ENCODE measurements around the gene DSCAML1. TPM values are rescaled to one million over a fixed set of nuclear protein-coding genes. Genes with fewer than 3 reads are reported as not detected.

Gene DSCAML1
- total and polyA plus RNA-seq, 10 of the 15 experiments (the other 5 are each of a cell fraction or from before 2014, with no cell fraction given): 0.03 to 0.18 (median 0.06) TPM; not detected in 1

DNA sequence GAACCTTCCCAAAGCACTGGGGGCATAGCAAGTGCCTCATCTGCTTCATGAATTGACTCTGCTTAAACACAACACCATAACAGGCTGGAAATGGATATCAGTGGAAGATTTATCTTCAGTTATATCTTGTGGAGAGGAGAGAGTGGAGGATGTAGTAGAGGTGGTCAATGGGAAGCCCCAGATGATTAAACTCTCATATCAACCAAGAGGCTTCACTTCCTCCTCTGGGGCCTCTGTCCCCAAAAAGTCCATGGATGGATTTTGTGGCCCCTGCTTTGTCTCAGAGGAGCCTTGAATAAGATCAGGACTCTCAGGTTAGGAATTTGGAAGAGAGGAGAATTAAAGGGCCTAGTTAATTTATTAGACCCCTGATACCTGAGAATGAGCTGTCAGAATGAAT is 363.3 kb downstream of the DSCAML1 start:
- no peak overlapping the region for H3K27ac ChIP-seq (ENCODE audit: control insufficient read depth, insufficient read depth)
- intact Hi-C loops (cut with micrococcal nuclease; ENCODE audit: unreplicated experiment) (no loop called here), in situ Hi-C loops (cut with MboI) (loop anchor here (25.0 kb wide), 1 partner anchor 629 kb away; no protein-coding TSS in a partner anchor)
- no peak for DNase-seq (ENCODE audit: low read depth, low spot score)
- H3K36me3 ChIP-seq (ENCODE audit: control insufficient read depth in 2 of 2, insufficient read depth in 2 of 2, low read length in 1 of 2): no peaks in the 10 kb centered on the region
- peak; percentile 19; the same call in 1 of the 3 replicates for ATAC-seq
- SMC1A ChIA-PET (ENCODE audit: uncharacterized antibody, unreplicated experiment): interaction anchor here (0.8 kb wide), 1 partner anchor 9 kb away, joined by 4 read pairs; no protein-coding TSS in a partner anchor
- BruUV-seq (replicated peaks): no TSS peak
- FAIRE-seq: no peak
- H3K4me1 ChIP-seq (ENCODE audit: control insufficient read depth, insufficient read depth, low read length): peaks cover 19% of the 10 kb centered on the region
- no peak overlapping the region for H2AFZ ChIP-seq (ENCODE audit: control insufficient read depth, low read depth, low read length)
- CTCF ChIA-PET: no interaction called here
- H3K79me2 ChIP-seq (ENCODE audit: control insufficient read depth, insufficient read depth, low read length): no peaks in the 10 kb centered on the region
- no peaks in the 10 kb centered on the region for H3K9me3 ChIP-seq (replicated peaks; ENCODE audit: control insufficient read depth, insufficient read depth, low read length)
- no peaks in the 10 kb centered on the region for H4K20me1 ChIP-seq (ENCODE audit: control insufficient read depth, insufficient read depth)
- TF ChIP-seq SPI1 (IDR thresholded peaks at IDR 0.05; ENCODE audit: borderline replicate concordance, insufficient read depth, low read depth, low read length) (peak; percentile 63; the same call in 1 of the 2 replicates), LARP7 (IDR thresholded peaks at IDR 0.05) (no peak)
- H3K4me2 ChIP-seq (ENCODE audit: control insufficient read depth, insufficient read depth): no peak overlapping the region
- POLR2A ChIA-PET: no interaction called here
- RAD21 ChIA-PET (ENCODE audit: unreplicated experiment): interaction anchor here (0.6 kb wide), 1 partner anchor 203 kb away, joined by 3 read pairs; no protein-coding TSS in a partner anchor
- H3K4me3 ChIP-seq: no peak overlapping the region
- H3K9ac ChIP-seq (ENCODE audit: control insufficient read depth, insufficient read depth, low read length): no peak overlapping the region
- no peaks in the 10 kb centered on the region for H3K27me3 ChIP-seq (replicated peaks in 1 of 2; ENCODE audit: control insufficient read depth in 2 of 2, insufficient read depth in 2 of 2, low read length in 1 of 2)

DNA sequence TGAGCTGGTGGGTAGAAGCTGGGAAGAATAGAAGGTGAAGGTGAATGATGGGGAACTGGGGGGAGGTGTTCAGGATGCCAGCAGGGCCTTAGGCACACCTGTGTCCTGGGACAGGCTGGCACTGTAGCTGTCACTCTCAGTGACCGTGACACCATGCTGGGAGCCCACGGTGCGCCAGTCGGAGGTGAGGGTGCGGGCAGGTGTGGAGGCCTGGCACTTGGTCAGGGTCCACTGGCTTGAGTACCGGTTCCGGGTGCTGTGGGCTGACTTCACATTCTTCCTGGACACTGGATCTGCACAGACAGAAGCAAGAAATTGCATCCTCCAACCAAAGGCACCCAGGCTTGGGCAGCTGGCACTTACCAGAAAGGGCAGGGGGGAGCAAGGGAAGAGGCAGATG is 365.6 kb downstream of the DSCAML1 start:
- BruUV-seq (replicated peaks): no TSS peak
- no peak for DNase-seq (ENCODE audit: low read depth, low spot score)
- Histone ChIP-seq H3K4me1 (ENCODE audit: control insufficient read depth, insufficient read depth, low read length) (peaks cover 16% of the 10 kb centered on the region), H3K4me3 (no peak overlapping the region), H3K4me2 (ENCODE audit: control insufficient read depth, insufficient read depth) (no peak overlapping the region), H3K36me3 (ENCODE audit: control insufficient read depth in 2 of 2, insufficient read depth in 2 of 2, low read length in 1 of 2) (no peaks in the 10 kb centered on the region), H3K27ac (ENCODE audit: control insufficient read depth, insufficient read depth) (no peak overlapping the region), H4K20me1 (ENCODE audit: control insufficient read depth, insufficient read depth) (no peaks in the 10 kb centered on the region), H3K9ac (ENCODE audit: control insufficient read depth, insufficient read depth, low read length) (no peak overlapping the region), H3K27me3 (replicated peaks in 1 of 2; ENCODE audit: control insufficient read depth in 2 of 2, insufficient read depth in 2 of 2, low read length in 1 of 2) (no peaks in the 10 kb centered on the region), H3K9me3 (replicated peaks; ENCODE audit: control insufficient read depth, insufficient read depth, low read length) (no peaks in the 10 kb centered on the region), H2AFZ (ENCODE audit: control insufficient read depth, low read depth, low read length) (no peak overlapping the region), H3K79me2 (ENCODE audit: control insufficient read depth, insufficient read depth, low read length) (no peaks in the 10 kb centered on the region)
- in situ Hi-C loops (cut with MboI): loop anchor here (25.0 kb wide), 1 partner anchor 631 kb away; no protein-coding TSS in a partner anchor
- 75% methylated on average over 7 of the region's 7 CpGs for WGBS (ENCODE audit: insufficient coverage, insufficient replicate concordance, low lambda C conversion rate, missing lambda C conversion rate)
- no peak for ATAC-seq
- intact Hi-C loops (cut with micrococcal nuclease; ENCODE audit: unreplicated experiment): no loop called here
- FAIRE-seq: no peak
- SMC1A ChIA-PET (ENCODE audit: uncharacterized antibody, unreplicated experiment): interaction anchor here (0.6 to 1.0 kb wide), 2 partner anchors 13 to 43 kb away, joined by 3 read pairs; no protein-coding TSS in a partner anchor
- CTCF ChIA-PET: interaction anchor here (1.3 kb wide), 1 partner anchor 190 kb away, joined by 9 read pairs; no protein-coding TSS in a partner anchor
- RAD21 ChIA-PET (ENCODE audit: unreplicated experiment): interaction anchor here (0.9 kb wide), 1 partner anchor 14 kb away, joined by 3 read pairs; no protein-coding TSS in a partner anchor
- POLR2A ChIA-PET: no interaction called here
- TF ChIP-seq LARP7 (IDR thresholded peaks at IDR 0.05) (no peak), SMARCA5 (IDR thresholded peaks at IDR 0.05) (no peak), MAX (IDR thresholded peaks at IDR 0.05; ENCODE audit: low read depth, low read length) (no peak), ATF7 (IDR thresholded peaks at IDR 0.05; ENCODE audit: low read depth) (no peak), FOXK2 (IDR thresholded peaks at IDR 0.05) (no peak), TAF1 (IDR thresholded peaks at IDR 0.05; ENCODE audit: borderline replicate concordance, low read depth, low read length) (no peak)
- TF ChIP-seq, protein P1, sequence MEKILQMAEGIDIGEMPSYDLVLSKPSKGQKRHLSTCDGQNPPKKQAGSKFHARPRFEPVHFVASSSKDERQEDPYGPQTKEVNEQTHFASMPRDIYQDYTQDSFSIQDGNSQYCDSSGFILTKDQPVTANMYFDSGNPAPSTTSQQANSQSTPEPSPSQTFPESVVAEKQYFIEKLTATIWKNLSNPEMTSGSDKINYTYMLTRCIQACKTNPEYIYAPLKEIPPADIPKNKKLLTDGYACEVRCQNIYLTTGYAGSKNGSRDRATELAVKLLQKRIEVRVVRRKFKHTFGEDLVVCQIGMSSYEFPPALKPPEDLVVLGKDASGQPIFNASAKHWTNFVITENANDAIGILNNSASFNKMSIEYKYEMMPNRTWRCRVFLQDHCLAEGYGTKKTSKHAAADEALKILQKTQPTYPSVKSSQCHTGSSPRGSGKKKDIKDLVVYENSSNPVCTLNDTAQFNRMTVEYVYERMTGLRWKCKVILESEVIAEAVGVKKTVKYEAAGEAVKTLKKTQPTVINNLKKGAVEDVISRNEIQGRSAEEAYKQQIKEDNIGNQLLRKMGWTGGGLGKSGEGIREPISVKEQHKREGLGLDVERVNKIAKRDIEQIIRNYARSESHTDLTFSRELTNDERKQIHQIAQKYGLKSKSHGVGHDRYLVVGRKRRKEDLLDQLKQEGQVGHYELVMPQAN (conservative IDR thresholded peaks at IDR 0.05): no peak

All from GM12878 (cell line).